GM19324 (cell line): ENCODE results near the gene GPR26.

Source experiments
- ATAC-seq: cut with Tn5 transposase; IDR thresholded peaks from one replicate; pipeline ENCODE4 v1.9.1; 2021; ENCODE audit warnings: mild to moderate bottlenecking, moderate library complexity; ENCODE audit not compliant: unreplicated experiment, low FRiP score

Gene GPR26

GRCh38 chr10:123666318-123667236 lies at the start of gene GPR26:
GPR26 (plus strand) TSS chr10:123666355; CDS start chr10:123666408, 53 bp downstream.
- ATAC-seq: no peak

- ATAC-seq: no peak
These were observed 47.9 kb upstream of the GPR26 start for GRCh38 chr10:123618224-123618623.

DNA sequence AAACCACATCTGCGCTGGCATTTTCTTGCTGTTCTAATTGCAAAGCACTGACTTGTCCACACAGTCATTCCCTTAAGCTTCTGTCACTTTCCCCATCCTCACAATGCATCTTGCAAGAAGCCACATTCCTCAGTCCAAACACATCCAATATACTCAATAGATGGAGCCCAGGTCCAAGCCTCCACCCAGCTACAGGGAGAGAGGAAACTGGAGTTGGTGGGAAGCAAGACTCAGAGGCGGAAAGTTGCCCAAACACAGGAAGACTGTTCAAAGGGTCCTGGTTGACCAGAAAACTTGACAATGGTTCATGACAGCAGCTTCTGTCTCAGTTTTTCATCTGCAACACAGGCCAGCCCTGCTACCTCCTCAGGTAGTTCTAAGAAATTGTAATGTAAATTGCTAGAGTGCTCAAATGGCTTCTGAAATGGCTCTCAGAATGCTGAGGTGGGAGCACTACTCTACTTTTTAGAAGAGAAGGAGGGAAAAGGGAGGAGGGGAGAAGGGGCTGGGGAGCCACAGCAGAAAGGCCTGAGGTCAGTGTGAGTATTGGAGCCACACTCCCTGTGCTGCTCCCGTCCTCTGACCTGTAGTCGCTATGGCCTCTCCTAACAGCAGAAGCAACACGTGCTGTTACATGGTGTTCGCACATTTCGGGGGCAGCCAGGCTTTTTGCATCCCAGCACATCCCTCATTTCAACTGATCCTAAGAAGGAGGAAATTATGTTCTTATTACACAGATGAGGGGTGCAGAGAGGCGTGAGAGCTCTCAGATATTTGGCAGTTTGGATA lies 46.9 kb upstream of the GPR26 start:
- no peak for ATAC-seq

- ATAC-seq: no peak
These were observed 45.5 kb upstream of the GPR26 start for GRCh38 chr10:123620621-123621020.

GRCh38 chr10:123621492-123621891 lies 44.7 kb upstream of the GPR26 start:
- no peak for ATAC-seq

GRCh38 chr10:123621916-123622315 lies 44.2 kb upstream of the GPR26 start:
- ATAC-seq: no peak

DNA sequence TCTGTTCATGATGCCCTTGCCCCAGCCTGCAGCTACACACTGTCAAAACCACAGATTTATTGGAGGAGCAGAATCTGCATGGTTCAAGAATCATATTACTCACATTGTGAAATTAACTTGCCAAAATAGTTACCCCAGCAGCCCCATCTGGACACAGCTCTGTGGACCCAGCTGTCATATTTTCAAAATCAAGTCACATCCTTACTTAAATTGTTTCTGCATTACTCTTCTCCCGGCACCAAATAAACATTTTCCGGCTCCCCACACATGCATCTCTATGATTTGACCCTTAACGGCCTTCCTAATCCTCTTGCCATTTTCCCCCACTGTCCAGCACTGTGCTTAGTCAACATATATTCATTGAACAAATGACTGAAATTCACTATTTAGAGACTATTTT lies 43.8 kb upstream of the GPR26 start:
- no peak for ATAC-seq

DNA sequence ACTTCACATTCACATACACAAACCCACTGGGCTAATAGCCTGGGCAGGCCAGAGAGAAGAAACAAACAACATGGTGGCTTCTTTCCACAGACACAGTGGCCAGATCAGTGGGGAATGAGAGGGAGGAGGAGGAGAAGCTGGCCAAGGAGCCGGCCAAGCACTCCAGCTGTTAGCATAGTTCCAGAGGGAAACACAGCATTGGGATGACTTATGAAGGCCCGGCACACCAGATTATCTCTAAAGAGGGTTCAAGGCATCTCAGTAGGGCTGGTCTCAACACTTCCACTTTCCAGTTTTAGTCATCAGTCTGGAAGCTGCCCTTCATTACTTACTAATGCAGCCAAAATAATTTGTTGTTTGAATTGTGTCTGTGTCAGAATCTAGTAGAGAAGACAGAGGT lies 42.1 kb upstream of the GPR26 start:
- ATAC-seq: no peak

- no peak for ATAC-seq
These were observed 33.0 kb upstream of the GPR26 start for GRCh38 chr10:123633106-123633505.

DNA sequence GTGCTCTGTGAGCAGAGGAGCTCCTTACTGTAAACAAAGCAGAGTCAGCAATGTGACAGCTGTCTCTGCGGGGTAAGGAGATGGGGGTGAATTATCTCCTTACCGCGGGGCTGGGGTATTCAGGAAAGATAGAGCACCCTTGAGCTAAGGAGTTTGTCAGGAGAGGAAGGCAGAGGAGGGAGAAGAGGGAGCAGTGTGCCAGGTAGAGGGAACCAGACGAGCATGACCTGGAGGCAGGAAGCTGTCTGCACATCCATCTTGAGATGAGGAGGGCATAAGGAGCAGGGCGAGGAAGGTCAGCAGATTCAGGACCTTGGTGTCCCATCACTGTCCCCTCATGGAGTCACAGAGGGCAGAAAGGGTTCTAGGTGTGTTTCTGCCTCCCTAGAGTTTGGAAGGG lies 32.5 kb upstream of the GPR26 start:
- ATAC-seq: no peak

- ATAC-seq: no peak
These were observed 31.9 kb upstream of the GPR26 start for GRCh38 chr10:123634221-123634620.

DNA sequence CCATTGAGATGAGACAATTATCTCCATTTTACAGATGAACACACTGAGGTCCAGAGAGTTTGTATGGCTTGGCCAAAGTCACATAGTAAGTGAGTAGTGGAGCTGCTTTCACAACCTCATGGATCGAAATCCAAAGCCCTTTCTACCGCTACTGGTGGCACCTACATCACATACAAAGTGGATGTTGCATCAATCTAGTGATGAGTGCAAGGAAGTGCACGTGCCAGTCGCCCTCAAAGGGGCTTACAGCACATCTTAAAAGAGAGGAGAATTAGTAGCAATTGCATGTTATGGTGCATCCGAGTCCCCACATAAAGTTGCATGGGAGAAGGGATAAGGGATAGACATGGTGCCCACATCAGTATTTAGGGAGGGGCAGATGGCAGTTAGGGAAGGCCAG lies 31.0 kb upstream of the GPR26 start:
- ATAC-seq: no peak

DNA sequence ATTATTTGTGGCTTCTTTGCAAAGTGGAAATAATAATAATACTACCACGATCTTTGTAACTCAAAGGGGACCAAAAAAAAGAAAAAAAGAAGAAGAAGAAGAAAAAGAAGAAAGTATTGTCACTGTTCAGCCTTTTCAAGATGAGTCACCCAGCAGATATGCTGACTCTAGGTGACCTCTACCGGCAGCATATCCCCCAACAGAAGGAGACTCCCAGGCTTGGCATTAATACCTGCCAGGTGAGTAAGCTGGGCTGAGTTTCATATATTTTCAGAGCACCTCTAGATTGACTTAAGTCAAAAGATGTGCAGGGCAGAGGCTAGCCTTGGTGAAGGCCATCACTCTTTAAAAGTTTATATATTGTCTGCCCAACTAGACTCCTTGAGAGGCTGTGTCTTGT lies 30.4 kb upstream of the GPR26 start:
- ATAC-seq: no peak

DNA sequence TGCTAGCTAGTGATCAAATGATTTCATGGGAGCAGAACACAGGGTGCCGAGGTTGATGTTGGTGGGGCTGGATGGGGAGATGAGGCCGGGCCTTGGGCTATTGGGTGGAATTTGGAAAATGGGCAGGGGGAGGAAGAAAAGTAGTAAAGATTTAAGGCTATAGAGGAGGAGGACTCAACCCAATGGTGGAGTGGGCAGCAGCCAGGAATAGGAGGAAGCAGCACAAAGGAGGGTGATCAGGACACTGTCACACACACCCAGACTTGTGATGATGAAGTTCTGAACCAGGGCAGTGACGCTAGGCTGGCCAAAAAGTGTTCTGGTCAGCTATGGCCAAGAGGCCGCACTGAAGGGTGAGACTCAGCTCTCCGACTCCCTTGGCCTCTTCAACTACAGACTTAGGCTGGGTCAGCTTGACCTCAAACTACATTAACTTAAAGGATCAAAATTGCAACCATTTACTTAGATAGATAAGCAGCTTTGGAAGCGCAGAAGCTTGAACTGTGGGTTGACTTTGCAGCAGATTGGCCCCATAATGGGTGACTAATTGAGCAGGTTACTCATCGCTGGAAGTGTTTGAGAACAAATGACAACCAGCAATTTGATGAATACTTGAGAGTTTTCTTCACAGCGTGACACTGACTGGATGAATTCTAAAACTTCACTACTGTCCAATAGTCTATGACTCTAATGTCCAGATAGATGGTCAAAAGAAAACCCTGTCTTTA lies 29.4 kb upstream of the GPR26 start:
- no peak for ATAC-seq

DNA sequence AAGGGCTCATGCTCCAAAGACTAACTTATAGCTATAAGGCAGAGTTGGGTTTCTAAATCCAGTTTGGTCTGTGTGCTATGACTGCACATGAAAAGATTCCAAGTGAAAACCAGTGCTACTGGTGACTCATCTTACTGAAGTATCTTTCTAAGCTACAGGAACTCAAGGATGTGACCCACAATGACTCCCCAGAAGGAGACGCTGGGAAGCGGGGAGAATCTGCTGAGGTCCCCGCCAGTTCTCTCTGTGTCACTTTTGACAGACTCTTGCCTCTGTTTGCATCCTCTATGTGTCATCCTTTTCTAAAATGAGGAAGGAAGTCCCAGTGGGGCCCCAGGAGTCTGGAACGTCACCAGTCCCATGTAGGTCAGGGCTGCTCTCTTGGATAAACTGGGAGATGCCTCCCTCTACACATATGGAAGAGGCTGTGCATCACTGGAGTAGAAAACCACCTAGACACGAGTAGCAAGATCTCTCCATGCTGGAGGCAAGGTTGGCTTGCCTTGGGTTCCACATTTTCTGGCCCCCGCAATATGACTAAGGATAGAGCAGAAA lies 28.8 kb upstream of the GPR26 start:
- no peak for ATAC-seq

- ATAC-seq: no peak
These were observed 27.0 kb upstream of the GPR26 start for GRCh38 chr10:123639131-123639530.

DNA sequence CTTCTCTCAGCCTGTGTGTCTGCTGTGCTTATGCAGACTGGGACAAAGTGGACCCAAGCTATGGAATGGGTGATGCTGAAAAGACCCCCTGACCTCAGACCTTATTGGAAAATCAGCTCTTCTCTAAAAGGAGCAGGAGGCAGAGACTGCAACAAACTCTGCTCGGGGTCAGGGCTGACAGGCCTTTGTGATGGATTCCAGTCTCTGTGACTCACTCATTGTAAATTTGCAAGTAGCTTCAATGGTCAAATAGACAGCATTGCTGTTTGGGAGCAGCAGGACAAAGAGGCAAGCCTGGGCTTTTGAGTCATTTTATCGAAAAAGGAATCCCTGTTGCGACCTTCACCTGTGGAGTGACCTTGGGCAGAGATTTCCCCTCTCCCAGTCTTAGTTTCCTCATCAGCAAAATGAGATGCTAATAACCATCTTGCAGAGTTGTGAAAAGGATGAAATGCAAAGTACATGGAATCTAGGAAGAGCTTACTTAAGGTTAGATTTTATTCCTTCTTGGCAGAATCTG lies 26.1 kb upstream of the GPR26 start:
- ATAC-seq: no peak

DNA sequence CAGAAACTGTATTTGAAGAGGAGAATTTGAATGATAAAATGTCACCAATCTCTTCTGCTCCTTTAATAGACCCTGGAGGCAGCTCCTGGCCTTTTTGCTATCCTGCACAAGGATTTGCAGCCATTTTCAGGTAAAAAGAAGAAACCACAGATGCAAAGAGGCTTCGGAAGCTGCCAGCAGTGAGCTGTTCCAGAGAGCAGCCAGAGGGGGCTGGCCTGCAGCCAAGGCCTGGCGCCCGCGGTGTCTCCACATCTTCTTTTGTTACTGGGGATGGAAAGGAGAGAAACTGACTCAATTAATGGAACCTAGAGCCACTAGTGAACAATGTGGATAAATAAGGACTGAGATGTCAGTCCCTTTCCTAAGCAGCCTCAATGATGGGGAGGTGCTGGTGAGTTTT lies 23.9 kb upstream of the GPR26 start:
- no peak for ATAC-seq

GRCh38 chr10:123642697-123643096 lies 23.5 kb upstream of the GPR26 start:
- no peak for ATAC-seq

DNA sequence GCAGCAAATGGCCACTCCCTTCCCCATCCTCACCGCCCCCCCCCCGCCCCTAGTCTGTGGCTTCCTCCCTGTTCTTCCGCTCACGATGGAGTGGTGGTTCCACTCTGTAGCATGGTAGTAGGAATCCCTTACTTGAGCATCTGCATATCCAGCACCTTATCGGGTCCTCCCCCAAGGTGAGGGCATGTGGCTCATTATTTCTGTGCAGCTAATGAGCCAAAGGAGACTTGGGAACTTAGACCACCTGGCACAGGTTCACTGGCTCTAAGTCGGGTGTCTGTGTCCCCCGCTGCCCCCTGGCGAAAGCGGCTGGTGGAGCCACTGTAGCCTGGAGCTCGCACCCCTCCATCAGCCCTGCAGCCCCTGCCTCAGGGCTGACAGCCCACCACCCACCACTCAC lies 22.8 kb upstream of the GPR26 start:
- ATAC-seq: no peak
